SK-N-SH (cell line): ENCODE results near the gene SLC7A7.

Experiments
- CTCF ChIP-seq: fragments of 200-600 bp; sonication (generic); IDR thresholded peaks from 2 replicates; pipeline ENCODE4 v1.6.1; 2017; ENCODE audit warnings: antibody characterized with exemption, mild to moderate bottlenecking, moderate library complexity
- POLR2AphosphoS5 ChIP-seq: IDR thresholded peaks from 2 replicates; pipeline ENCODE4 v1.6.1; 2012; ENCODE audit warnings: low read depth, low read length
- SIN3A ChIP-seq: IDR thresholded peaks from 2 replicates; pipeline ENCODE4 v1.6.1; 2012; ENCODE audit warnings: low read depth, mild to moderate bottlenecking, low read length, moderate library complexity, borderline replicate concordance
- USF2 ChIP-seq: fragments of 150-350 bp; IDR thresholded peaks from 2 replicates; pipeline ENCODE4 v1.6.1; 2017; ENCODE audit warnings: antibody characterized with exemption, low read length, low read depth, borderline replicate concordance
- YY1 ChIP-seq: IDR thresholded peaks from 2 replicates; pipeline ENCODE4 v1.4.0; 2012; ENCODE audit warnings: low read depth, mild to moderate bottlenecking

GRCh38 chr14:22845103-22845394, 29.8 kb upstream of the SLC7A7 start:
- TF ChIP-seq SIN3A = no peak
- TF ChIP-seq YY1 = no peak
- no peak for TF ChIP-seq POLR2AphosphoS5
- no peak for TF ChIP-seq CTCF
- no peak for TF ChIP-seq USF2
